Mammary microvascular endothelial cell (primary cell): Measurements from ENCODE around the gene GDF10. TPM values are rescaled to one million over a fixed set of nuclear protein-coding genes. Genes with fewer than 3 reads are reported as not detected.

Experiments used
- total RNA-seq: library from RNA; depleted of rRNA; stranded (reverse); fragments of >200 nt; gene quantifications from 2 replicates; pipeline ENCODE4 v1.2.3, GENCODE V29; 2015

Gene GDF10
- not detected in 2 replicates for total RNA-seq

DNA sequence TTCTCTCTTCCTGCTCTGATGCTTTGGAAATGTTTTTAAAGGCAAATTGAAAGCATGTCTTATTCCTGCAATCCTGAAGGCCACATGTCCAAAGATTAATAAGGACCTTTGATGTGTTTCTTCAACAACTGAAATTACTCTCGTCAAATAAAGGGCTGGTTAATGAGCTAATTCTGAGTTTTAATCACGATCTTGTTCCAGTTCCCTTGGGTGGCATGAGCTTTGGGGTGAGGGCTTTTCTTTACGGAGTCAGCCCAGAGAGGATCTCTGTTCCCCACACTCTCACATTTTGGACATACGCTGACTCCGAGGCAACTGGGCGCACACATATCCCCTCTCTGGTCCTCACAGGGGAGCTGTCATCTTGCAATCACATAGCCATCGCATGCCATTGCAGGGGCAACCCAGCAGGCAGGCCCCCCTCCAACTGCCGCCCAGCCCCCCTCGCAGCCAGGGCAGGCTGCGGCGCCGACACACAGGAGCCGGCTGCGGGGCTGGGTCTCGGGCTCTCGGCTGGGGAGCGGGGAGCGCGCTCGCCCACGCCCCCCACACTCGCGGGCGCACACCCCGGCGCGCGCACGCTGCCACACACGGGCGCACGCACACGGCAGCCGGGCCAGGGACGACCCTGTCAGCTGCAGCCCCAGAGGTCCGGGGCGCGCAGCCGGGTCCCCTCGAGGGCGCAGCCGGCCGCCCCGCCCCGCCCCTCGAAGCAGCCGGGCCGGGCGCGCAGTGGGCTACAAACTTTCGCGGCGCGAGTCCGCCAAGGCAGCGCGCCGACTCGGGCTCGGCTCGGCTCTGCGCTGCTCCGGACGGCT, at the start of gene GDF10:
Gene GDF10, plus strand, starts transcription at position 587 of the 818 bp plus-strand sequence. CDS start 455 bp downstream, outside the sequence.

GRCh38 chr10:47322300-47323061, 22.5 kb downstream of the GDF10 start, which contains the start of gene GDF2:
TSS of gene GDF2 (plus strand) at chr10:47322454. CDS start at chr10:47322669, 215 bp downstream.

DNA sequence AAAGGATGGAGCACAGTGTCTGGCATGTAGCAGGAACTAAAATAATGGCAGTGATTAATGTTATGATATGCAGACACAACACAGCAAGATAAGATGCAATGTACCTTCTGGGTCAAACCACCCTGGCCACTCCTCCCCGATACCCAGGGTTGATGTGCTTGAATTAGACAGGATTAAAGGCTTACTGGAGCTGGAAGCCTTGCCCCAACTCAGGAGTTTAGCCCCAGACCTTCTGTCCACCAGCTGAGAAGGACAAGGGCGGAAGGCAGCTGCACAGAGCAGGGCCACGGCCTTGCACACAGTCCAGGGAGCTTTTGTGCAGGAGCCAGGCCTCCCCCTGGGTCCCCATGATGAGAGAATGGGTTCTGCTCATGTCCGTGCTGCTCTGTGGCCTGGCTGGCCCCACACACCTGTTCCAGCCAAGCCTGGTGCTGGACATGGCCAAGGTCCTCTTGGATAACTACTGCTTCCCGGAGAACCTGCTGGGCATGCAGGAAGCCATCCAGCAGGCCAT, 48.2 kb downstream of the GDF10 start, which contains the start of gene RBP3:
Gene RBP3, plus strand, starts transcription at position 226 of the 514 bp plus-strand sequence. Its CDS starts 122 bp downstream, at position 348.

Other genes with a start within 250 kb of the GDF10 start
- not detected in 2 replicates for gene GDF2, start 22.3 kb downstream of the GDF10 start, total RNA-seq
- not detected in 2 replicates for gene RBP3, start 48.2 kb downstream of the GDF10 start, total RNA-seq
- 0.07 and 0.15 TPM in 2 replicates for gene ZNF488, start 84.1 kb downstream of the GDF10 start, total RNA-seq
- not detected in 2 replicates for gene ANXA8, start 183.9 kb downstream of the GDF10 start, total RNA-seq
- not detected in 2 replicates for gene FAM25G, start 191.5 kb downstream of the GDF10 start, total RNA-seq
- gene AGAP9, start 223.4 kb downstream of the GDF10 start, total RNA-seq: 1.3 and 1.8 TPM in 2 replicates